ENCODE data around the gene INPP5B. TPM values are rescaled to one million over a fixed set of nuclear protein-coding genes. Genes with fewer than 3 reads are reported as not detected.

The INPP5B gene
- total RNA-seq, 1 donor from 2014 or later = 9.4 TPM

GRCh38 chr1:37949524-37950152 lies 2.8 kb upstream of the INPP5B start:
- H3K27me3 ChIP-seq (ENCODE audit: control insufficient read depth in 3 of 3, insufficient read depth in 3 of 3, low read length in 3 of 3) = no peaks in the 10 kb centered on the region
- no peak overlapping the region for H3K4me3 ChIP-seq (ENCODE audit: low read length in 3 of 3)
- H3K27ac ChIP-seq (ENCODE audit: low read depth, low read length) = no peak overlapping the region
- no peaks in the 10 kb centered on the region for H3K9me3 ChIP-seq (ENCODE audit: control insufficient read depth in 3 of 3, low read length in 3 of 3)
- H3K9ac ChIP-seq (ENCODE audit: low read depth in 1 of 3, low read length in 3 of 3) = no peak overlapping the region
- peaks cover 3 to 9% (median 4%) of the 10 kb centered on the region in 3 donors for H3K36me3 ChIP-seq (ENCODE audit: control insufficient read depth in 3 of 3, insufficient read depth in 3 of 3, low read length in 3 of 3)
- peaks cover 11 to 21% (median 17%) of the 10 kb centered on the region in 3 donors for H3K4me1 ChIP-seq (ENCODE audit: control insufficient read depth in 3 of 3, insufficient read depth in 3 of 3, low read length in 3 of 3)

GRCh38 chr1:37948841-37949240 lies 2.0 kb upstream of the INPP5B start:
- H3K9me3 ChIP-seq (ENCODE audit: control insufficient read depth in 3 of 3, low read length in 3 of 3) = no peaks in the 10 kb centered on the region
- H3K4me1 ChIP-seq (ENCODE audit: control insufficient read depth in 3 of 3, insufficient read depth in 3 of 3, low read length in 3 of 3) = peaks cover 11 to 21% (median 17%) of the 10 kb centered on the region in 3 donors

GRCh38 chr1:37948166-37948565 lies 1.3 kb upstream of the INPP5B start:
- H3K27ac ChIP-seq (ENCODE audit: low read depth, low read length) = no peak overlapping the region
- H3K9me3 ChIP-seq (ENCODE audit: control insufficient read depth in 3 of 3, low read length in 3 of 3) = no peaks in the 10 kb centered on the region
- H3K9ac ChIP-seq (ENCODE audit: low read depth in 1 of 3, low read length in 3 of 3) = no peak overlapping the region
- H3K36me3 ChIP-seq (ENCODE audit: control insufficient read depth in 3 of 3, insufficient read depth in 3 of 3, low read length in 3 of 3) = peaks cover 9 to 17% (median 13%) of the 10 kb centered on the region in 3 donors
- H3K4me1 ChIP-seq (ENCODE audit: control insufficient read depth in 3 of 3, insufficient read depth in 3 of 3, low read length in 3 of 3) = peaks cover 11 to 21% (median 17%) of the 10 kb centered on the region in 3 donors
- no peaks in the 10 kb centered on the region for H3K27me3 ChIP-seq (ENCODE audit: control insufficient read depth in 3 of 3, insufficient read depth in 3 of 3, low read length in 3 of 3)
- no peak overlapping the region for H3K4me3 ChIP-seq (ENCODE audit: low read length in 3 of 3)

More at GRCh38 chr1:37948841-37949240, 2.0 kb upstream of the INPP5B start:
- Histone ChIP-seq H3K4me3 (ENCODE audit: low read length in 3 of 3) (no peak overlapping the region), H3K27ac (ENCODE audit: low read depth, low read length) (no peak overlapping the region), H3K9ac (ENCODE audit: low read depth in 1 of 3, low read length in 3 of 3) (no peak overlapping the region), H3K36me3 (ENCODE audit: control insufficient read depth in 3 of 3, insufficient read depth in 3 of 3, low read length in 3 of 3) (peaks cover 2 to 12% (median 7%) of the 10 kb centered on the region in 3 donors), H3K27me3 (ENCODE audit: control insufficient read depth in 3 of 3, insufficient read depth in 3 of 3, low read length in 3 of 3) (no peaks in the 10 kb centered on the region)

GRCh38 chr1:37947364-37947763 lies 511 bp upstream of the INPP5B start:
- H3K27me3 ChIP-seq (ENCODE audit: control insufficient read depth in 3 of 3, insufficient read depth in 3 of 3, low read length in 3 of 3) = no peaks in the 10 kb centered on the region
- no peaks in the 10 kb centered on the region for H3K9me3 ChIP-seq (ENCODE audit: control insufficient read depth in 3 of 3, low read length in 3 of 3)
- H3K4me1 ChIP-seq (ENCODE audit: control insufficient read depth in 3 of 3, insufficient read depth in 3 of 3, low read length in 3 of 3) = peaks cover 11 to 21% (median 17%) of the 10 kb centered on the region in 3 donors
- peak overlapping the region; percentile 74 for H3K27ac ChIP-seq (ENCODE audit: low read depth, low read length)
- peak overlapping the region in 1 of 3 donors; percentile 71 for H3K9ac ChIP-seq (ENCODE audit: low read depth in 1 of 3, low read length in 3 of 3)
- peaks cover 10 to 19% (median 14%) of the 10 kb centered on the region in 3 donors for H3K36me3 ChIP-seq (ENCODE audit: control insufficient read depth in 3 of 3, insufficient read depth in 3 of 3, low read length in 3 of 3)
- peak overlapping the region; percentile 89 to 95 (median 95) for H3K4me3 ChIP-seq (ENCODE audit: low read length in 3 of 3)

GRCh38 chr1:37945743-37946702 lies 830 bp downstream of the INPP5B start:
- Histone ChIP-seq H3K9ac (ENCODE audit: low read depth in 1 of 3, low read length in 3 of 3) (peak overlapping the region; percentile 71 to 95 (median 88)), H3K27ac (ENCODE audit: low read depth, low read length) (peak overlapping the region; percentile 74), H3K27me3 (ENCODE audit: control insufficient read depth in 3 of 3, insufficient read depth in 3 of 3, low read length in 3 of 3) (no peaks in the 10 kb centered on the region), H3K9me3 (ENCODE audit: control insufficient read depth in 3 of 3, low read length in 3 of 3) (no peaks in the 10 kb centered on the region), H3K4me1 (ENCODE audit: control insufficient read depth in 3 of 3, insufficient read depth in 3 of 3, low read length in 3 of 3) (peaks cover 11 to 21% (median 17%) of the 10 kb centered on the region in 3 donors), H3K4me3 (ENCODE audit: low read length in 3 of 3) (peak overlapping the region; percentile 89 to 95 (median 95)), H3K36me3 (ENCODE audit: control insufficient read depth in 3 of 3, insufficient read depth in 3 of 3, low read length in 3 of 3) (peaks cover 13 to 20% (median 14%) of the 10 kb centered on the region in 3 donors)

GRCh38 chr1:37945251-37945650 lies 1.6 kb downstream of the INPP5B start:
- H3K4me3 ChIP-seq (ENCODE audit: low read length in 3 of 3) = peak overlapping the region in 1 of 3 donors; percentile 89
- peak overlapping the region in 1 of 3 donors; percentile 88 for H3K9ac ChIP-seq (ENCODE audit: low read depth in 1 of 3, low read length in 3 of 3)
- H3K36me3 ChIP-seq (ENCODE audit: control insufficient read depth in 3 of 3, insufficient read depth in 3 of 3, low read length in 3 of 3) = peaks cover 21 to 28% (median 21%) of the 10 kb centered on the region in 3 donors
- no peak overlapping the region for H3K27ac ChIP-seq (ENCODE audit: low read depth, low read length)
- H3K27me3 ChIP-seq (ENCODE audit: control insufficient read depth in 3 of 3, insufficient read depth in 3 of 3, low read length in 3 of 3) = no peaks in the 10 kb centered on the region
- peaks cover 11 to 21% (median 17%) of the 10 kb centered on the region in 3 donors for H3K4me1 ChIP-seq (ENCODE audit: control insufficient read depth in 3 of 3, insufficient read depth in 3 of 3, low read length in 3 of 3)
- H3K9me3 ChIP-seq (ENCODE audit: control insufficient read depth in 3 of 3, low read length in 3 of 3) = no peaks in the 10 kb centered on the region

GRCh38 chr1:37944816-37945215 lies 2.0 kb downstream of the INPP5B start:
- H3K9ac ChIP-seq (ENCODE audit: low read depth in 1 of 3, low read length in 3 of 3) = no peak overlapping the region
- H3K9me3 ChIP-seq (ENCODE audit: control insufficient read depth in 3 of 3, low read length in 3 of 3) = no peaks in the 10 kb centered on the region
- H3K27me3 ChIP-seq (ENCODE audit: control insufficient read depth in 3 of 3, insufficient read depth in 3 of 3, low read length in 3 of 3) = no peaks in the 10 kb centered on the region
- no peak overlapping the region for H3K4me3 ChIP-seq (ENCODE audit: low read length in 3 of 3)
- no peak overlapping the region for H3K27ac ChIP-seq (ENCODE audit: low read depth, low read length)
- H3K36me3 ChIP-seq (ENCODE audit: control insufficient read depth in 3 of 3, insufficient read depth in 3 of 3, low read length in 3 of 3) = peaks cover 25 to 32% (median 25%) of the 10 kb centered on the region in 3 donors
- peaks cover 11 to 21% (median 17%) of the 10 kb centered on the region in 3 donors for H3K4me1 ChIP-seq (ENCODE audit: control insufficient read depth in 3 of 3, insufficient read depth in 3 of 3, low read length in 3 of 3)

- Histone ChIP-seq H3K4me1 (ENCODE audit: control insufficient read depth in 3 of 3, insufficient read depth in 3 of 3, low read length in 3 of 3) (peaks cover 11 to 21% (median 17%) of the 10 kb centered on the region in 3 donors), H3K27me3 (ENCODE audit: control insufficient read depth in 3 of 3, insufficient read depth in 3 of 3, low read length in 3 of 3) (no peaks in the 10 kb centered on the region), H3K27ac (ENCODE audit: low read depth, low read length) (no peak overlapping the region), H3K4me3 (ENCODE audit: low read length in 3 of 3) (no peak overlapping the region), H3K9me3 (ENCODE audit: control insufficient read depth in 3 of 3, low read length in 3 of 3) (no peaks in the 10 kb centered on the region), H3K9ac (ENCODE audit: low read depth in 1 of 3, low read length in 3 of 3) (no peak overlapping the region), H3K36me3 (ENCODE audit: control insufficient read depth in 3 of 3, insufficient read depth in 3 of 3, low read length in 3 of 3) (peaks cover 26 to 35% (median 27%) of the 10 kb centered on the region in 3 donors)
Measured at GRCh38 chr1:37944086-37944763, 2.6 kb downstream of the INPP5B start.

- Histone ChIP-seq H3K4me1 (ENCODE audit: control insufficient read depth in 3 of 3, insufficient read depth in 3 of 3, low read length in 3 of 3) (peaks cover 0 to 2% (median under 1%) of the 10 kb centered on the region in 3 donors), H3K27ac (ENCODE audit: low read depth, low read length) (no peak overlapping the region), H3K9ac (ENCODE audit: low read depth in 1 of 3, low read length in 3 of 3) (no peak overlapping the region), H3K9me3 (ENCODE audit: control insufficient read depth in 3 of 3, low read length in 3 of 3) (no peaks in the 10 kb centered on the region), H3K36me3 (ENCODE audit: control insufficient read depth in 3 of 3, insufficient read depth in 3 of 3, low read length in 3 of 3) (peaks cover 26 to 40% (median 27%) of the 10 kb centered on the region in 3 donors), H3K4me3 (ENCODE audit: low read length in 3 of 3) (no peak overlapping the region), H3K27me3 (ENCODE audit: control insufficient read depth in 3 of 3, insufficient read depth in 3 of 3, low read length in 3 of 3) (no peaks in the 10 kb centered on the region)
Measured at GRCh38 chr1:37940299-37940947, 6.4 kb downstream of the INPP5B start.

All from skeletal muscle tissue (tissue), 4 donors.